CD4-positive, alpha-beta T cell treated with Interleukin-12 subunit alpha and Interleukin-12 subunit beta, for 1 hour (primary cell): ENCODE results near the gene PHF2.

Experiments used
- DNase-seq: peaks from one replicate; pipeline ENCODE4 v3.0.0-alpha.2; 2020

The PHF2 gene

GRCh38 chr9:93634311-93635185, 58.2 kb downstream of the PHF2 start:
- no peak for DNase-seq

GRCh38 chr9:93635186-93636107, 59.1 kb downstream of the PHF2 start:
- DNase-seq, result no peak

GRCh38 chr9:93636172-93636661, 59.8 kb downstream of the PHF2 start:
- DNase-seq, result no peak

- no peak for DNase-seq
Measured at GRCh38 chr9:93636667-93637066, 60.3 kb downstream of the PHF2 start.

- DNase-seq, result no peak
Measured at GRCh38 chr9:93637886-93638285, 61.5 kb downstream of the PHF2 start.

GRCh38 chr9:93640027-93640426, 63.6 kb downstream of the PHF2 start:
- DNase-seq, result no peak

GRCh38 chr9:93642961-93643360, 66.6 kb downstream of the PHF2 start:
- no peak for DNase-seq

- DNase-seq, result no peak
Measured at GRCh38 chr9:93644397-93645088, 68.2 kb downstream of the PHF2 start.

GRCh38 chr9:93645149-93645889, 68.9 kb downstream of the PHF2 start:
- no peak for DNase-seq

- no peak for DNase-seq
Measured at GRCh38 chr9:93645921-93646639, 69.7 kb downstream of the PHF2 start.

GRCh38 chr9:93646640-93647178, 70.3 kb downstream of the PHF2 start:
- no peak for DNase-seq

GRCh38 chr9:93648181-93648580, 71.8 kb downstream of the PHF2 start:
- no peak for DNase-seq

- DNase-seq, result no peak
Measured at GRCh38 chr9:93648836-93649235, 72.5 kb downstream of the PHF2 start.

GRCh38 chr9:93649610-93650261, 73.4 kb downstream of the PHF2 start:
- DNase-seq, result no peak

- no peak for DNase-seq
Measured at GRCh38 chr9:93650448-93650847, 74.1 kb downstream of the PHF2 start.

GRCh38 chr9:93651521-93651950, 75.2 kb downstream of the PHF2 start:
- no peak for DNase-seq

GRCh38 chr9:93652604-93653592, 76.5 kb downstream of the PHF2 start:
- DNase-seq, result no peak

- DNase-seq, result no peak
Measured at GRCh38 chr9:93653760-93654159, 77.4 kb downstream of the PHF2 start.

- DNase-seq, result no peak
Measured at GRCh38 chr9:93654351-93654961, 78.1 kb downstream of the PHF2 start.
